Nucleus accumbens (tissue), 56 donors: ENCODE measurements around the gene PABPN1L.
A peak's percentile ranks its signal among the peaks of the same experiment; 100 is the strongest.

Experiments used
- DNase-seq, 56 donors: peaks; one replicate each; lab custom pipeline; 2025; lab: John Stamatoyannopoulos, UW

The PABPN1L gene

GRCh38 chr16:88855176-88855575 lies 11.3 kb downstream of the PABPN1L start:
- no peak for DNase-seq

DNA sequence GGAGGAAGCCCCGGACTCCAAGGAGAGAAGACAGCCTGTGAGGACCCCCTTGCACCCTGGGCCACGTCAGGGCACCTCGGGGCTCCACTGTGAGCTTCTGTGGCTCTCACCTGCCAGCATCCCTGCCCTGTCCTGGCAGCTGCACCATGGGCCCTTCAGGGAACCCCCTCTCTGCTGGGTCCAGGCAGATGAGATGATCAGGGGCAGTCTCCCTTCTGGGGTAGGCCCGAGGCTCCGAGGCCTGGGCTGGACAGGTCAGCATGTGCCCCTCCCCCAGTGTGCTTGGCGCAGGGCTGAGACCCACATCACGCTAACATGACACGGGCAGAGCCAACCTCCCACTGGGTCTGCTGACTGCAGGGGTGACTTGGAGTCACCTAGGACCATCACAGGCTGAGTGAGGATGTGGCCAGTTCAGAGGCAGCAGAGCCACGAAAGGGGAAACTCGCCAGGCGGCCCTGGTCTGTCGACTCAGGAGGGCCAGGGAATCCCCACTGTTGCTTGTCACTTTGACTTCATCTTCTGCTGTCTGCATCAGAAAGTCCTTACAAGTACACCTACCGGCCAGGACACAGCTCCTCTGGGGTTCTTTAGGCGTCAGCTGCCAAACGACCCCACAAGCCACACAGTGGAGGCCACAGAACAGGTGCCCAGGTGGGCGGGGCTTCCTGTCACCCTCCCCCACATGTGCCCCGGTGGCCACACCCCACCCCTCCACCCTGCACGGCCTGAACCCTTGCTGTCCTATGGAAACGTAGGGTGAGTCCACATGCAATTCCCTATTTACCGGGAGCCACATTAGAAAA lies 12.0 kb downstream of the PABPN1L start:
- peak in 1 of 56 donors; percentile 14 for DNase-seq

- peak in 1 of 56 donors; percentile 24 for DNase-seq
These were observed 13.0 kb downstream of the PABPN1L start for GRCh38 chr16:88853325-88853941.

GRCh38 chr16:88851616-88852015 lies 14.8 kb downstream of the PABPN1L start:
- DNase-seq: no peak

DNA sequence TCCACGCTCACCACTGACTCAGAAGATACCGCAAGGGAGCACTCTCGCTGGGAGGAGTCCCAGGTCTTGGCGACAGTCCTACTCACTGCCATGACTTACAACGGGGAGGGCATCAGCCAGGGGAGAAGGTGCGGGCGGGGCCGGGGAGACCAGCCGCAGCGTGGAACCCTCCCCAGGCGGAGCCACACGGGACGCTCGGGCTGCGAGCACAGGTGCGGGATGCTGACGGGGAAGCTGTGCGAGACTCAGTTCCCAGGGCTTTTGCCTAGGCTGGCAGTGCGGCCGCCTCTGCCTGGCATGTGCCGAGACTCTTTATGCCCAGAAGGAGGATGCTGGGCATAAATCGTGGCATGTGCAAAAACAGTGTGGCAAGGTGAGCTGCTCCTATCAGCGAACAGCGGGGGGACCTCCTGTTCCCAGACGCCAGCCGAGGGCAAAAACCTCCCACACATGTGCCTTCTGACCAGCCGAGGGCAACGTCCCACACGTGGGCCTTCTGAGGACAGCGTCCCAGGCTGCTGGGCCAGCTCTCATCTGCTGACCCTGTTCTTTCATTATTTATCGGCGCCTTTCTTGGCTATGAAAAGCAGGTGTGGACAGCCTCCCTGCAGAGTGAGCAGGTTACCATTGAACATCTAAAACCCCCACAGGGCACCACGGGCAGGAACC lies 15.8 kb downstream of the PABPN1L start:
- no peak for DNase-seq

GRCh38 chr16:88848557-88848956 lies 17.9 kb downstream of the PABPN1L start:
- DNase-seq: no peak

DNA sequence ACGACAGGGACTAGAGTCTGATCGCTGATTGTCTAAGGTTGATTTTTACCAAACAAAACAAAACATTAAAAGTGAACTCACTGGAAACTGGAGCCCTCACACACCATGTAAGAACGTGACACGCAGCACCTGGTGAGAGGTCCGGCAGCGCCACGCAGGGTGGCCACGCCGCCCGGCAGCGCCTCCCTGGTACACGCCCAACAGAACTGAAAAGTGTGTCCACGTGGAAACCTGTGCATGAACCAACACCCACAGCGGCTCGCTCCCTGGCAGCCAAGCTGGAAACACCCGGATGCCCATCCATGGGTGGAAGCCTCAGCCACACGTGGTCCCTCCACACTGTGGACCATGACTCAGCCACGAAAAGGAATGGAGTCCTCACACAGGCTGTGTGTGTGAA lies 18.8 kb downstream of the PABPN1L start:
- no peak for DNase-seq

GRCh38 chr16:88846088-88846487 lies 20.4 kb downstream of the PABPN1L start:
- no peak for DNase-seq

DNA sequence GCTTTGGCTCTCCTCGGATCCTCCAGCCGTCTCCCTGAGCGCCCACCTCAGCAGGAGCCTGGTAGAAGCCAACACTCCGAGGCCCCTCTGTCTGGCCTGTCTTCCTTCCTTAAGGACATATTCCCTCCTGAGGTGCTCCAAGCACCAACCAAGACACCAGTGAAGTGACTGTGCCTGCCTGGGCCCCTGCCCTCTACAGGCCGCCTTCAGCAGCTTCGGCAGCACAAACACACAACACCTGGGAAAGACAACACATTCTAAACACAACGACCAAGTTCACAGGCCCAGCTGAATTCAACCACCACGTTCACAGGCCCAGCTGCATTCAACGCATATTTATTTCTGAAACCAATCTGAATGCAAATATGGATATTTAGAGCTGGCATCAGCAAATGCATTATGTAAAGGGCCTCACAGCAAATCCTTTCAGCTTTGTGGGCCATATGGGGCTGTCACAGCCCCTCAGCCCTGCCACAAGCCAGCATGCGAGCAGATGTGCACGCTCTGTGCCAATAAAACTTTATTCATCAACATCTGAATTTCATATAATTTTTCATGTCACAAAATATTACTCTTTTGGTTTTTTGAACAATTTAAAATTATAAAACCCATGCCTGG lies 21.9 kb downstream of the PABPN1L start:
- no peak for DNase-seq

DNA sequence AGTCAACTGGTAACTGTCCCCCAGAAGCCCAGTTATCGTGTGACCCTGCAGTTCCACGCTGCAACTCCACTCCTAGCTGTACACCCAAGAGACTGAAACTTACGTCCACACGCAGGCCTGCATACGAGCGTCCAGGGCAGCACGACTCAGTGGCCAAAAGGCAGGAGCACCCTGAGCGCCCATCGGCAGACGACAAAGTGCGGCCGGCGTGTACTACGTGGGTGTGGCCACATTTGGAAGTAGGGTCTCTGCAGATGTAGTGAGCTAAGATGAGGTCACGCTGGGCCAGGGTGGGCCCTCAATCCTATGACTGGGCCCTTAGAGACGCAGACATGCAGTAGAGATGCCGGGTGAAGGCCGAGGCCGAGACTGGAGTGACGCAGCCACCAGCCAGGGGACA lies 23.2 kb downstream of the PABPN1L start:
- DNase-seq: no peak

- no peak for DNase-seq
These were observed 23.7 kb downstream of the PABPN1L start for GRCh38 chr16:88842806-88843205.

DNA sequence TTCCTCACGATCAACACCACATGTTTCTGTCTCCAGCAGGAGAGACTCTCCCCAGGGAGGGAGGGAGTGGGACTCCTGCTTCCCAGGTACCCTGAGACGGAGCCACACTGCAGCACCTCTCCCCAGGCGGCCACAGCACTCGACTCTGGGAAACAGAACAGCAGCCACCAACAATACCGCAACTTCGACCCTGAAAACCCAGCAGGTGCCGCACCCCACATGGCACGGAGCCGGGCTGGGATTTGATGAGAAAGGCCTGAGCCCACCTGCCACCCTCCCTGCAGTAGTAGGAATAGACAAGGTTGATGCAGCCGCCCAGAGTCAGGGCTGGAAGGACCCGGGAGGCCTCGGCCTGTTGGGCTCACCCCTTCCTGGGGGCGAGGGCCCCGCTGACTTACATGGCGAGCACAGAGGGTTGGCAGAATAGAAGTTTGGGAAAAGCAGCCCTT lies 24.1 kb downstream of the PABPN1L start:
- no peak for DNase-seq

GRCh38 chr16:88841521-88842307 lies 24.7 kb downstream of the PABPN1L start:
- DNase-seq: peak in 1 of 56 donors; percentile 52

- peak in 7 of 56 donors; percentile 11 to 53 (median 15) for DNase-seq
These were observed 25.8 kb downstream of the PABPN1L start for GRCh38 chr16:88840600-88841215.

DNA sequence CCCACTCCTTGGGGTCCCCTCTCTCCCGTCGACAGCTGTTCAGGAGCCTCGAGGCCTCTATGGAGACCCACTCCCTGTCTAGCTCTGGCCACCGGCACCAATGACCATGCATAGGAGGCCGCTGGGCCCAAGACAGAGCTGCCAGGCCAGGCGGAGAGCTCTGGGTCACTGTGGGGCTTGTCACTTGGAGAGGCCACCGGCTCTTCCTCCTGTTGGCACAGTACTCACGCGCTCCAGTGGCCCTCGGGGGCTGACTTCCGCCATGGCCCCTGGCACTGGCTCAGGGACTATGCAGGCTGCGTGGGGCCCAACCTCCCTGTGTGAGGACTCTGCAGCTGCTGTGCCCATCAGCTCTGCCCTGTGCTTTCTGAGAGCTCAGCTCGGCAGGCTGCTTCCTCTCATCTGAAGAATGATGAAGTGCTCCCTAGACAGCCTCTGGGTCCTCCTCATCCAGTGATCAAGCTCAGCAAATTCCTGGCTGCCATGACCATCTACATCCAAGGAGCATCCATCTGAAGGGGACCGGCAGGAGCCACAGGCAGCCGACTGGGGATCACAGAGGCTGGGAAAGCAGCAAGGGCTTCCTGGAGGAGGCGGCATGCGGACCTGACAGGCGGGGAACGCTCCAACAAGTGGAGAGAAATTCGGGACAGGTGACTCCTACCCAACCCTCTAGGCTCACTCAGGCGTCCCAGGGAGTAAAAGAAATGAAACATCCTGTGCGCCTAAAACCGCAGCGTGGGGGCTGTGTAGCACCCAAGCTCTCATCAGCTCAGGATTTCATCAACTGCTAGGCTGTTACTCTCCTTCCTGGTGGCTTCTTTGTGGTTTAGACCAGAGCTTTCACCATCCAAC lies 26.5 kb downstream of the PABPN1L start:
- DNase-seq: peak in 1 of 56 donors; percentile 9

GRCh38 chr16:88839026-88839529 lies 27.4 kb downstream of the PABPN1L start:
- no peak for DNase-seq

GRCh38 chr16:88838566-88838965 lies 27.9 kb downstream of the PABPN1L start:
- DNase-seq: no peak

- no peak for DNase-seq
These were observed 28.7 kb downstream of the PABPN1L start for GRCh38 chr16:88837806-88838205.

DNA sequence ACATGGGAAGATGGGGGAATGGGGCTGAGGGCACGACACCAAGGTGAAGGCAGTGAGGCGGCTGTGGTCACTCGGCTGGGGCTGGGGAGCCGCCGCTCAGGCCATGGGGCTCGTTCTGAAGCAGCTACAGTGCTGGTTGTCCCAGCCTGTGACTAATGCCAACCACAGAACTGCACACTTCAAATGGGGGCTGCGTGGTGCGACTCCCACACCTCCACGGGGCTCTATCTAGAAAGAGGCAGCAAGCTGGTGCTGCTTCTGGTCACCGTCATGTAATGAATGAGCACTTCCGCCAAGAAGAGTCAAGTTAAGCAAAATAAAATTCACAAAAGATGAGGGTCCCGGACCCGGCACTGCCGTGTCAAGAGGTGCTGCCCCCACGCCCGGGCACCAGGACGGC lies 29.7 kb downstream of the PABPN1L start:
- DNase-seq: no peak
